Panc1 (cell line): ENCODE data around the gene SIVA1.

Experiments used
- CTCF ChIP-seq: fragments of 450-650 bp; IDR thresholded peaks from 2 replicates; pipeline ENCODE4 v1.5.1; 2017; ENCODE audit warnings: mild to moderate bottlenecking
- TF ChIP-seq, protein P1 (sequence below), 2 experiments: IDR thresholded peaks; 2 replicates each; pipeline ENCODE4 v1.6.1; 2011 to 2012; ENCODE audit warnings: low read depth in 2 of 2, control low read depth in 1 of 2, low read length in 1 of 2, mild to moderate bottlenecking in 1 of 2, moderate library complexity in 1 of 2; ENCODE audit not compliant: insufficient read depth in 1 of 2

GRCh38 chr14:104791425-104791824 is 38.5 kb downstream of the SIVA1 start:
- no peak for TF ChIP-seq CTCF
- TF ChIP-seq, protein P1, sequence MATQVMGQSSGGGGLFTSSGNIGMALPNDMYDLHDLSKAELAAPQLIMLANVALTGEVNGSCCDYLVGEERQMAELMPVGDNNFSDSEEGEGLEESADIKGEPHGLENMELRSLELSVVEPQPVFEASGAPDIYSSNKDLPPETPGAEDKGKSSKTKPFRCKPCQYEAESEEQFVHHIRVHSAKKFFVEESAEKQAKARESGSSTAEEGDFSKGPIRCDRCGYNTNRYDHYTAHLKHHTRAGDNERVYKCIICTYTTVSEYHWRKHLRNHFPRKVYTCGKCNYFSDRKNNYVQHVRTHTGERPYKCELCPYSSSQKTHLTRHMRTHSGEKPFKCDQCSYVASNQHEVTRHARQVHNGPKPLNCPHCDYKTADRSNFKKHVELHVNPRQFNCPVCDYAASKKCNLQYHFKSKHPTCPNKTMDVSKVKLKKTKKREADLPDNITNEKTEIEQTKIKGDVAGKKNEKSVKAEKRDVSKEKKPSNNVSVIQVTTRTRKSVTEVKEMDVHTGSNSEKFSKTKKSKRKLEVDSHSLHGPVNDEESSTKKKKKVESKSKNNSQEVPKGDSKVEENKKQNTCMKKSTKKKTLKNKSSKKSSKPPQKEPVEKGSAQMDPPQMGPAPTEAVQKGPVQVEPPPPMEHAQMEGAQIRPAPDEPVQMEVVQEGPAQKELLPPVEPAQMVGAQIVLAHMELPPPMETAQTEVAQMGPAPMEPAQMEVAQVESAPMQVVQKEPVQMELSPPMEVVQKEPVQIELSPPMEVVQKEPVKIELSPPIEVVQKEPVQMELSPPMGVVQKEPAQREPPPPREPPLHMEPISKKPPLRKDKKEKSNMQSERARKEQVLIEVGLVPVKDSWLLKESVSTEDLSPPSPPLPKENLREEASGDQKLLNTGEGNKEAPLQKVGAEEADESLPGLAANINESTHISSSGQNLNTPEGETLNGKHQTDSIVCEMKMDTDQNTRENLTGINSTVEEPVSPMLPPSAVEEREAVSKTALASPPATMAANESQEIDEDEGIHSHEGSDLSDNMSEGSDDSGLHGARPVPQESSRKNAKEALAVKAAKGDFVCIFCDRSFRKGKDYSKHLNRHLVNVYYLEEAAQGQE (IDR thresholded peaks at IDR 0.05; ENCODE audit: insufficient read depth in 1 of 2, low read depth in 2 of 2, low read length in 1 of 2): no peak
